Measurements from ENCODE around the gene TFF1.

The TFF1 gene

DNA sequence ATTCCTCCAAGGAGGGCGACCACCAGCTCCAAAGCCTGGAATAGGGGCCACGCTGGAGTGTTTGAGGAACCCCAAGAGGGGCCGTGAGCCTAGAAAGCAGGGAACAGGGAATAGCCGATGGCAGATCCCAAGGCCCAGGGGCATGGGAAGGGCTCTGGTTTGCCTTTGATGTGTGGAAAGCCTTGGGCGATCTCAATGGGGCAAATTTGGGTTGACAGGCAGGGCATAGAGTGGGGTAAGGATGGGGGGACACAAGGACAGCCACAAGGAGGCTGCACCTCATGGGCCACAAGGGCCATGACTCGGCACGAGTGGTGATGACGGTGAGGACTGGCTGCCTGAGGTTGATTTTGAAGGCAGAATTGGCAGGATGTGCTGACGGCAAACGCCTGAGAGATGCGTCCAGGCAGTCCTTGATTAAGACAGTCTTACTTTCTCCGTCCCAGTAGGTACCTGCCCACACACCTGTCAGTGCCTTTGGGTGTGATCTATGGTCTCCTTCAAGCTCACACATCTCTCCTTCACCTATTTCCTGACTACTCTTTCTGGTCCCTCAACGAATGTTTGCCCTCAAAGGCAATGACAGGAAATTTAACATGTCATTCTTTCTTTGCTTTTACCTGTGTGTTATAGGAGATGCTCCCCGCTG is 31.5 kb upstream of the TFF1 start:
- no peak for DNase-seq

DNA sequence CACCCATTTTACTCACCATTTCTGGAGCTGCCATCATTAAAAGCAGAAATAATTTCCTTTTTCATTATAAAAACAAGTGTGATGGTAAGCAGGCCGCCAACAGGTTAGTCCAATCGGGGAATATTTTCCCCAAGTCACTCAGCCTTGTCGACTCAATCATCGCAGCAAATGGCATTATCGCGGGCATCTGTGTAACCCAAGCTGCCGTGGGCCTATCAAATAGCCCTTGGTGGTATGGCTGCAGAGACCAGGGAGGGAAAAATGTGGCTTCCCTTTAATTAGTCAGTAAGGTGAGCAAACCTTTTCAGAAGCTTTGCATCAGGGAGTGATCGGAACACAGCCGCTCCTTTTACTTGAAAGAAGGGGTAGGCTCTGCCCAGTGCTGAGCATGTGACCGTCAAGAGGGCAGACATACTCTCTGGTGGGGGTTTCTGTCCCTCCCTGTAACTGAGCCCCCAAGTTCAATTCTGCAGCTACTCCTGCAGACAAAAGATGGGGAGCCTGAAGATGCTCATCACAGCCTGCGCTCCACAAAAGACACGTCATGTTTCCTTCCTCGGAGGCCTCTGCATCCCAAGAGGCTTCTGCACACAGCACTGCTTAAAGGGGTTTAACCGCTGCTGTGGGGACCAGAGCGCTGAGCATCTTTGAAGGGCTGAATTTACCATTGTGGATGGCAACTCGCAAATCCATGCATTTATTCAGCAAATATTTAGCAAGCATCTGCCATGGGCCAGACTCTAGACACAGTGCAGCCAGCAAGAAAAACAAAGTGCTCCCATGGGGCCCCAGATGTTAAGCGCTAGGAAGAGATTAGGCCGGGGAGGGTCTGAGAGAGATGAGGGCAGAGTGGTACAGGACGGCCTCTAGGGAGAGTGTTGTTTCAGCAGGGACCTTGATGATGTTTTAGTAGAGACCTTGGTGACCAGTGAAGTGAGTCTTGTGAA is 30.7 kb upstream of the TFF1 start:
- DNase-seq, result no peak

GRCh38 chr21:42395905-42396651 is 29.7 kb upstream of the TFF1 start, which contains the start of gene TMPRSS3:
TMPRSS3 (minus strand) TSS chr21:42396052; CDS start chr21:42395417, 635 bp downstream.
- no peak for DNase-seq

DNA sequence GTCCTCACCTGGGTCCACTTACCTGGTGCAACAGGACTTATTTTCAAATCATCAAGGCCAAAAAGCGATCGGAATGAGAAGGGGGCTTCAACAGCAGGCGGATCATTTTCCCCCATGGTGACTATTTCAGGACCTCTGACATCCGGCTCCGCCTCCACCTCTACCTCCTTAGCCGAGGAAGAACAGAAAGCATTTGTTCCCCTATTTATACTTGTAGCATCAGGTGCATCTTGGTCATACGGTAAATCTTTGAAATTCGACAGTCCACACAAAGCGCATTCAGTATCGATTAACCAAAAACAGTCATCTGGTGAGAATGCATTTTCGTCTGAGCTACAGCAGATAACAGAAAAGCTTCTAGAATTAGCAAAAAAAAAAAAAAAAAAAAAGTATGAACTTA is 29.0 kb upstream of the TFF1 start:
- DNase-seq, result no peak

DNA sequence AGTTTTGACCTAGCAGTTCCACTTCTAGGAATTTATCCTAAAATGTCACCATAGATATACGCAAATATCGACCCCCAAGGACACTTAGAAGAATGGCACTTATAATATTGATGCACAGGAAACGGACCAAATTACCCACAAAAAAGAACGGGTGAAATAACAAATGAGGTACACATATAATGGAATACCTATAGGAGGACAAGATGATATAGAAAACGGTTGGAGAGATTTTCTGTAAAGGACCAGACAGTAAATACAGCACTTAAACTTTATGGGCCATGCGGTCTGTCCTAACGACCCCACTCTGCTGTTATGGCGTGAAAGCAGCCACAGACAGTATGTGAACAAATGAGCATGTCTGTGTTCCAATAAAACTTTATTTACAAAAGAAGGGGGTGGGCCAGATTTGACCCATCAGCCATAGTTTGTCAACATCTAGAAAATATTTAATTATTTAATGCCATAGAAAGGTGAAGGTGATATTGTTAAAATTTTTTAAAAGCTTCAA is 27.2 kb upstream of the TFF1 start:
- no peak for DNase-seq

DNA sequence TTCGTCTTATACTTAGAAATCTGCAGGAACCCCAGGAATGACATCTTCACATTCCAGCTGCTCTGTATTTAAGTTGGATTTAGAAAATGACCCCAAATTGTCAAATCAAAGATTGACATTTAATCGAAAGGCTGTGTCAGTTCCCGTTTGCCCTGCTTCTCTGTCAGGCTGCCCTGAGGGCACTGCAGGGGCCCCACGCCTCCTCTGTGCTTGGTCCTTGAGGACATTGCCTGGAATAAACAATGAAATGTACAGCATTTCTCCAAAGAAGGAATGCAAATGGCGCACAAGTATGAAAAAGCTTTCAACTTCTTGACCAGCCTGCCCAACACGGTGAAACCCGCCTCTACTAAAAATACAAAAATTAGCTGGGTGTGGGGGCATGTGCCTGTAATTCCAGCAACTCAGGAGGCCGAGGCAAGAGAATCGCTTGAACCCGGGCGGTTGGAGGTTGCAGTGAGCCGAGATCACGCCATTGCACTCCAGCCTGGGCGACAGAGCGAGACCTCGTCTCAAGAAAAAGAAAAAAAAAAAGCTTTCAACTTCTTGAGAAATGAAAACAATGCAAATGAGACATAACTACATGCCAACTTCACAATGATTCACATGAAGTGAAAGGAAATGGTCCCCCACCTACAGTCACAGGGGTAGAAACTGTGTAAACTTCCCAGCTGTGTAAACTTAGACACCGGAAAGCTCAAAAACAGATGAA is 26.6 kb upstream of the TFF1 start:
- DNase-seq, result no peak

GRCh38 chr21:42391297-42391696 is 25.0 kb upstream of the TFF1 start:
- DNase-seq, result no peak

DNA sequence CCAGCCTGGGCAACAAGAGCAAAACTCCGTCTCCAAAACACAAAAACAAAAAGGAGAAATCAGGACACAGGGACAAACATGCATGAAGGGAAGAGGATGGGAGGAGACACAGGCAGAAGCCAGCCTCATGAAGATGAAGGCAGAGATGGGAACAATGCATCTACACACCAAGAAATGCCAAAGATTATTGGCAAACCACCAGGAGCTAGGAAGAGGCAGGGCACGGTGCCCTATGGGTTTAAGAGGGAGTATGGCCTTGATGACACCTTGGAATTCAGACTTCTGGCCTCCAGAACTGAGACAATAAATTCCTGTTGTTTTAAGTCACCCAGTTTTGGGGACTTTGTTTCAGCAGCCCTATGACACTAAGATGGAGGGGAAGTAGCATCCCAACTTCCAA is 24.4 kb upstream of the TFF1 start:
- DNase-seq, result no peak

GRCh38 chr21:42390193-42390592 is 23.9 kb upstream of the TFF1 start:
- no peak for DNase-seq

- DNase-seq, result no peak
Observed at GRCh38 chr21:42389449-42389835, 23.1 kb upstream of the TFF1 start.

DNA sequence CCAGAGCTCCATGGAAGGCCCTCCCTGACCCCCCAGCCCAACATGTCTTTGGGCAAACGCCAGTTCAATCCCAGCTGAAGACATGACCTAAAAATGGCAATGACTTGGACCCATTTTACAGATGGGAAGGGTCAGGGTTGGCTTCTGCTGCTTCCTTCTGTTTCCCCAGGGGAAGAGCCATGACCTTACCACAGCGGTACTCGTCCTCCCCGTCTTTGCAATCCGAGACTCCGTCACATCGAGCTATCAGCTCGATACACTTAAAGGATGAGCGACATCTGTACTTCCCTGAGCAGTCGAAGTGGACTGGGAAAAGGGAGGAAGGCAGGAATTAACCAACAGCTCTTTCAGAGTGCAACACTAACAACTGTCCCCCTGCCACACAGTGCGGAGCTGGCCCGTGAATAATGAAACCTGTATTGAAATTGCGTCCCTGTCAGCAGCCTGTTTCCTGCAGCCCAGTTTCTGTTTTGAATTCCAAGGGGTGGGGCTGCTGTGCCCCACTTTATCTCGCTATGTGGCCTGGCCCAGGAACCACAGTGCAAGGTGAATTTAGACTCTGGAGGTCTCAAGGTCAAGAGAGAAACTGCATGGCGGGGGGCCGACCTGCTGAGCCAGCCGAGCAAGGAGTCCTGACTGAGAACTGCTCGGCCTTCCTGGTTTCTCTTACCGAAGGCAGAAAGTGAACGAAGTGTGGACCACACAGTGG is 22.6 kb upstream of the TFF1 start:
- DNase-seq, result no peak

DNA sequence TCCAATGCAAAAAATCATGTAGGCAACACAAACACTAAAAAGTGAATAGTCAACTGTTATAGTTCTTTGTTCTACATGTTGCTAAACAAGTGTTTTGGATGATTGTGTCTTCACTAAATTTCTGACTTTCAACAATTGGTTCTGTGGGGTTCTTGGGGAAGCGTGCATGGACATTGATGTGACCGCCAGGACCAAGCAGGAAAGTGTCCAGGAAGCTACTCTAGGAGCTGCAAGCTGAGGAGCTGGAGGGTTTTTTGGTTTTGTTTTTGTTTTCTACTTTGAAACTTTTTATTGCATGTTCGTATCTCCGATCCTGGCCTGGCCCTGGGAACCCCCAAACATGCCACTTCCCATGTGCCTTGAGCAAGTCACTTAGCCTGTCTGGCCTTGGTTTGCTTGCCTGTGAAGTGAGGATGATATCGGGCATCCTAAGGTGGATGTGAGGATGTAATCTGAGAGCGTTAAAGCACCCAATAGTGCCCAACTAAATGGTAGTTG is 21.6 kb upstream of the TFF1 start:
- no peak for DNase-seq

GRCh38 chr21:42387164-42387563 is 20.8 kb upstream of the TFF1 start:
- DNase-seq, result no peak

DNA sequence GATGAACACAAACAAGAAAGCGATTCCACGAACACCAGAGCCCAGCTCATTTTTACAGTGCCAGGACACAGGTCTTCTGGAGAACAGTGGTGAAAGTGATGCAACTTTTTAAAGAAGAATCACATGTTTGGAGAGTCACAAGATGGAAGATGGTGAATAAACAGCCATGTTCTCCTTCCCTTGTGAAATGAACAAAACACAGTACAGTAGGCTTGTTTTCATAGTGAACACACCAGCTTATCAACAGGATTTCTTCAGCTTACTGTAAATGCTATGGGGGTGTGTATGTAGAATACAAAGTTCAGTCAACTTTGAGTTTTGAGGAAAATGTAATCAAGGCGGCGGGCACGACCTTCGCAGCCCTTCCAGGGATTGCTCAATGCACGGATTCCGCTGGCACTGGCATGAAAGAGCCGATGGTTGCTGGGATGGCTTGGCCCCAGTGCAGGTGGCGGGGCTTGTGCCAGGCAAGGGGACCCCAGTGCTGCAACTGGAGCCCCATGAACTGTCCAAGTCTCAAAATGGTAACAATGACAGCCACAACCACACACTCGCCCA is 19.8 kb upstream of the TFF1 start:
- no peak for DNase-seq

DNA sequence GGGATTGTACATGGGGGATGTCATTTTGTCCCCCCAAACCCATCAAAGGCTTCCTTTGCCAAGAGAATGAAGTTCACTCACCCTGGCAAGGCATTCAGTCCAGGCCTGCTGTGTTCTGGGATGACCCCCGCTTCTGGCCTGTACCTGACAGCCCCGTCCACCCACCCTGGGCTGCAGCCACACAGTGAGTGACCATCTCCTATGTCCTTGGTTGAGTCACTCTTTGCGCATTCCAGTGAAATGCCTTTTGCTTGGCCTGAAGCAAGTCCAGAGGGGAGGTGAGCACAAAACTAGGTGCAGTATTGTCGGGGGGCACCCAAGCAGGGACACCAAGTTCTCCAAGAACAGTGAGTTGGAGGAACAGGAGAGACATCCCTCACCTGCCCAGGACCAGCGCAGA is 19.3 kb upstream of the TFF1 start:
- DNase-seq, result no peak

DNA sequence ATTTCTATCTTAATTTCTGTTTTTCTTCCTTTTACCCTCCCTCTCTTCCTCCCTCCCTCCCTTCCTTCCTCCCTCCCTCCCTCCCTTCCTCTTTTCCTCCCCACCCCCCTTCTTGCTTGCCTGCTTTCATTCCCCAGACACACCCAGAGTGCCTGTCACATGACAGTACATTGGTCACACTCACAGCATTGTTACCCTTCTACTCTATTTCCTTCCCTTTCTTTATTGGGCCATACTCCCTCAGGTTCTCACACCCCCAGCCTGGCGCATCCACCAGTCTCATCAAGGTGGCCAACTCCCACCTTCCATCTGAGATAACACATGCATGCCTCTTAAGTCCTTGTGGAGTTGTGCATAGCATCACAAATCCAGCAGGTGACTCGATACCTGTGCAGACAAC is 18.7 kb upstream of the TFF1 start:
- DNase-seq, result no peak

GRCh38 chr21:42384156-42384945 is 18.0 kb upstream of the TFF1 start:
- DNase-seq, result no peak

DNA sequence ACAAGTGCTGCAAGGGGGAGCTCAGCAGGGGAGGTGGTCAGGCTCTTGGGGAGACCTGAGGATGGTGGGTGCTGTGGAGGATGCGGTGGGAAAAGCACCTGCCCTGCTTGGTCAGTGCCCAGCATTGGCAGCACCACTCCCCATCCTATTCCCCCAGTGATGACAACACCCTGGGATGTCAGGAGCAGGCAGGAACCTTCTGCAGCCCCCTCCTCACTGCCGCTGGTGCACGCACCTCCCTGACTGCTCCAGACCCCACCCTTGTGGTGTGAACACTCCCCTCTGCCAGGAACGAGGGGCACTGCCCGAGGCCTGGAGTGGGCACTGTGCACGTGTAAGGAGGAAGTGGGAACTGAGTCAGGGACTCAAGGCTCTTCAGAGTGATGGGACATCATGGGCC is 17.0 kb upstream of the TFF1 start:
- DNase-seq, result no peak

GRCh38 chr21:42382915-42383314 is 16.6 kb upstream of the TFF1 start:
- no peak for DNase-seq

GRCh38 chr21:42381347-42381984 is 15.1 kb upstream of the TFF1 start:
- peak; percentile 44 for DNase-seq

Measured in activated gamma-delta T cell treated with Interleukin-2 at 50 U/mL for 16 hours (primary cell).